Right lung (tissue), 5 donors: ENCODE measurements around the gene PIBF1. TPM values are rescaled to one million over a fixed set of nuclear protein-coding genes. Genes with fewer than 3 reads are reported as not detected.

Source experiments
- DNase-seq, 2 donors: peaks; one replicate each; pipeline ENCODE4 v3.0.0-alpha.2; 2013
- polyA plus RNA-seq, 5 donors: library from polyadenylated mRNA; unstranded; fragments of 120-200 nt; gene quantifications; one replicate each; pipeline versions ENCODE4 v1.2.1 to v1.2.3, GENCODE V29; 2013; ENCODE audit warnings: inconsistent platforms in 1 of 5, low replicate concordance in 1 of 5; ENCODE audit not compliant: insufficient read length in 5 of 5, insufficient read depth in 1 of 5

The PIBF1 gene
- polyA plus RNA-seq, 5 donors: 32.7 to 56.1 (median 48.6) TPM

DNA sequence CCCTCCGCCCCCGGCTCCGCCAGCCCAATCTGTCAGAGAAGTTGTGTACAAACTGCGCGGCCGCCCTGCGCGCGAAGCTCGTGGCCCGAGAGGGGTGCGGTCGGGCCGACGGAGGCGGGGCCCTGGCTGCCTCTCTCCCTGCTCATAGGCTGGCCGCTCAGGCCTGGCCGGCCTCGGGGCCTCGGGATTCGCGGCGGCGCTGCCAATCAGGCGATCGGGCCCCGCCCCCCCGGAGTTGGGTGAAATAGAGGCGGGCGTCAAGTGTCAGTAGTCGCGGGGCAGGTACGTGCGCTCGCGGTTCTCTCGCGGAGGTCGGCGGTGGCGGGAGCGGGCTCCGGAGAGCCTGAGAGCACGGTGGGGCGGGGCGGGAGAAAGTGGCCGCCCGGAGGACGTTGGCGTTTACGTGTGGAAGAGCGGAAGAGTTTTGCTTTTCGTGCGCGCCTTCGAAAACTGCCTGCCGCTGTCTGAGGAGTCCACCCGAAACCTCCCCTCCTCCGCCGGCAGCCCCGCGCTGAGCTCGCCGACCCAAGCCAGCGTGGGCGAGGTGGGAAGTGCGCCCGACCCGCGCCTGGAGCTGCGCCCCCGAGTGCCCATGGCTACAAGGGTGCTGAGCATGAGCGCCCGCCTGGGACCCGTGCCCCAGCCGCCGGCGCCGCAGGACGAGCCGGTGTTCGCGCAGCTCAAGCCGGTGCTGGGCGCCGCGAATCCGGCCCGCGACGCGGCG is 277.0 kb downstream of the PIBF1 start, which contains the start of gene KLF5:
TSS of gene KLF5 (plus strand) at position 270 of the 724 bp plus-strand sequence. CDS start at position 593, 323 bp downstream.
- peak; percentile 87 to 90 for DNase-seq

DNA sequence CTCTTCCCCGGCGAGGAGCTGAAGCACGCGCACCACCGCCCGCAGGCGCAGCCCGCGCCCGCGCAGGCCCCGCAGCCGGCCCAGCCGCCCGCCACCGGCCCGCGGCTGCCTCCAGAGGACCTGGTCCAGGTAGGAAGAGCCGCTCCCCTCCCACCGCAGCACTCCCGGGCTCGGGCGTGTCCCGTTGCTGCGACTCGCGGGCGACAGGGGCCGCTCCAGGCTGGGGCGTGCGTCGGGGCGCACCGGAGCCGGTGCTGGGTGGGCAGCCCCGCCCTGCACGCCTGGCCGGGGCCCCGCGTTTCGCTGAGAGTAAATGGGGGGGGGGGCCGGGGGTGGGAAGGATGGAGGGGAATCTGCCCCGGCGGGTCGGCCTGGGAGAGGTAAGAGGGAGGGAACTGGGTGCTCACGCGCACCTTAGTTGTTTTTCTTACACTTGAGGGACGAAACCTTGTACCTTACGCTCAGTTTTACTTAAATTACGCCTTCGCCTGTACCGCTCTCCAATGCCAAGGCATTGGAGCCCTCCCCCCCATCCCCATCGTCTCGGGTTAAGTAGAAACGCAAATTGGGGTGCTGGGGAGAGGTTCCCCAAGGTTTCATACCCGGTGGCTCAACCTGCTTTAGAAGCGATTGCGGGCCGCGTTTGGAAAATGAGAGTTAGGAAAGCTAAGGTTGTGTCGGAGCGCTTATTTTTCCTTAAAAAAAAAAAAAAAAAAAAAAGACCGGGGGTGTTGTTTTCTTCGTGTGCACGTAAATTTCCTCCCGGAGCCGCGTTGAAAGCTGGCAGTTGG is 277.7 kb downstream of the PIBF1 start:
- peak; percentile 49 for DNase-seq

DNA sequence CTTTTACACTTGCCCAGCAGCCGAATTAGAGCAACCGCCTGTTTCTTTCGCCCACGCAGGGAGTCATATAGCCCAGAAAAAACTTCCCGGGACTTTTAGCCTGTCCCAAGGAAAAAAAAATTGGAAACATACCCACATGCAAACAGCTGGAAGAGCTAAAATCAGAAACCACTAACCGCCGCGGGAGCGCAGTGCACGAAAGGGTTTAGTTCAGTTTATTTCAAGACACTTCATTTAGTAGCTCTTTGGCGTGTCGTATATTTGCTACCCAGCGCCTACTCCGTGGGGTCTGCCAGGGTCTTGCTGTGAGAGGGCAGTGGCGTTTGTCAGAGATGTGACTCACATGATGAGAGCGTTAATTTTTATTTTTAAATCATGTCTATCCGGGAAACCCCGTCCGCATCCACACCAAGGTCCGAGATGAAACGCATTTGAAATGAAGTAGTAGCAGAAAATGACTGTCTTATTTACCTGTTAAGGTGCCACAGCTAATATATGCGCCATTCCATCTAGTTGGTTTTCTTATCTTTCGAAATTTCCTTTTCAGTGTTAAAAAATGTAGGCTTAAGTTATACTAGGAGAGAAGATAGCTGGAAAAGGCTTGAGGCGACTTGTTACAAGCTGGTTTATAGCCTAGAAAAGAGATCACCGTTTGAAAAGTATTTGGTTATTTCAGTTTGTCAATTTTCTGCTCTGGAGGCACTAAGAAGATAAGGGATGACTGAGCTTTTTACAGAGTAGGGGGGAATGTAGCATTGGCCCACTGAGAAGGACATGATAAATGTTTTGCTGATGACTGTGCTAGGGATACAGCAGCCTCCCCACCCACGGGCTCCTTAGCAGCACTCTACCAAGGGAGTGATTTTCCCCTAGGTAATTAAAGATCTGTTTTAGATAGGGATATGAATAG is 278.6 kb downstream of the PIBF1 start:
- DNase-seq: peak; percentile 52 to 65

- DNase-seq: no peak
Measured at GRCh38 chr13:73061473-73061872, 279.5 kb downstream of the PIBF1 start.

DNA sequence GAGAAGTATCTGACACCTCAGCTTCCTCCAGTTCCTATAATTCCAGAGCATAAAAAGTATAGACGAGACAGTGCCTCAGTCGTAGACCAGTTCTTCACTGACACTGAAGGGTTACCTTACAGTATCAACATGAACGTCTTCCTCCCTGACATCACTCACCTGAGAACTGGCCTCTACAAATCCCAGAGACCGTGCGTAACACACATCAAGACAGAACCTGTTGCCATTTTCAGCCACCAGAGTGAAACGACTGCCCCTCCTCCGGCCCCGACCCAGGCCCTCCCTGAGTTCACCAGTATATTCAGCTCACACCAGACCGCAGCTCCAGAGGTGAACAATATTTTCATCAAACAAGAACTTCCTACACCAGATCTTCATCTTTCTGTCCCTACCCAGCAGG is 279.9 kb downstream of the PIBF1 start:
- DNase-seq: no peak

GRCh38 chr13:73062468-73062867 is 280.5 kb downstream of the PIBF1 start:
- no peak for DNase-seq

DNA sequence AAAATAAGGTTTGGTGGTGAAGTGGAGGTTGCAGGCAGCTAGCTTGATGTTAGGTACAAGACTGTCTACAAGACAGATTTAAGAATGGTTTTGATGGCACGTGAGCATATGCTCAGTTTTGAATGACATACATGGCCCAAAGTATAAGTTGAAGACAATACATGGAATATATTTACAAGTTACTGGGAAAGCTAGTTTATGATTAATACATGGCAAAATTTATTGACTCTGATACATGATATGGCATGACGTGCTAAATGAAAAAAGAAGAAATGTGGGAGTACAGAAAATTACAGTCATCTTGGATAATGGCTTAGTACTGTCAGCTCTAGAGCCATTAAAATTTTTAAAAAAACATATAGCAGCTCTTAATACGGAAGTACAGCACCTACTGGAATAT is 281.2 kb downstream of the PIBF1 start:
- DNase-seq: no peak

GRCh38 chr13:73065036-73065435 is 283.1 kb downstream of the PIBF1 start:
- no peak for DNase-seq

DNA sequence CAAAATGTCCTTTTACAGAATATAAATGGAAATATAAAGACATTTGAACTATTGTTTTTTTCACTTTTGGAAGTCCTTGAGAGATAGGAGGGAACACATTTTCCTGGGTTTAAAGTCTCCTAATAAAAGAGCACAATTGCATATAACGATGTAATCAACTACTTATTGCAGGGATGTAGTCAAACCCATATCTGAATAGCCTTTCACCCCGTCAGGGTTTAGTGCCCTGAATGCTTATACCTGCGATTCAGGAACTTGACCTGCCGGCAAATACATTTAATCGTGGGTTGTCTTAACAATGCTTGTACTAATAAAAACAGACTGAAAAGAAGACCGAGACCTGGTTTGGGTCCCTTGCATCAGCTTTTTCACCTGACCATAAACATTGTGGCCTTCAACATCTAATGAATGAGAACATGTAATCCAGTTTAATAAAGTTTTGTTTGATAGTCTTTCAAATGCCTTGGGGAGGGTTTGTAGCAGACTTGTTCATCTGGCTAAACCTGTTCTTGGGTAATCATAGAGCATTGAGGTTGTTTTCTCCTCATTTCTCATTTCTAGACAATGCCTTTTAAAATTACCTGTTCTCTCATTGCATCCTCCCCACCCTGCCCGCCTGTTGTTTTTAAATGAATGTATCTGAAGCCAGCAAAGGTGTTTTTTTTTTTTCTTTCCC is 283.9 kb downstream of the PIBF1 start:
- peak in 1 of 2 donors; percentile 26 for DNase-seq

Other genes starting within 250 kb of the PIBF1 start
- gene MZT1, start 54.5 kb upstream of the PIBF1 start, polyA plus RNA-seq: 10 to 100 TPM; 14.3 to 36.5 (median 20.1) TPM
- gene BORA, start 54.2 kb upstream of the PIBF1 start, polyA plus RNA-seq: 10 to 100 TPM in 3 of 5 donors, 1 to 10 TPM in 2; 7.5 to 21.1 (median 11.0) TPM
- 10 to 100 TPM; 21.6 to 41.1 (median 36.8) TPM for gene DIS3, start 233 bp upstream of the PIBF1 start, polyA plus RNA-seq